Measurements from ENCODE around the gene B4GALT6. TPM values are rescaled to one million over a fixed set of nuclear protein-coding genes. Genes with fewer than 3 reads are reported as not detected.

B4GALT6 gene
- total RNA-seq, 2 donors from 2014 or later: 0.52 to 0.66 TPM

GRCh38 chr18:31626409-31626808 is 58.0 kb downstream of the B4GALT6 start:
- Histone ChIP-seq H3K9me3 (no peaks in the 10 kb centered on the region), H3K27ac (no peak overlapping the region), H3K27me3 (no peaks in the 10 kb centered on the region), H3K4me3 (no peak overlapping the region), H3K36me3 (replicated peaks in 1 of 2; ENCODE audit: insufficient read depth in 1 of 2, low read depth in 2 of 2) (no peaks in the 10 kb centered on the region), H3K4me1 (no peaks in the 10 kb centered on the region)
- ATAC-seq: no peak
- 91 to 98% methylated on average over 6 of the region's 6 CpGs for WGBS, 2 donors
- intact Hi-C loops (cut with DNase I): no loop called here
- TF ChIP-seq CTCF (IDR thresholded peaks at IDR 0.05) (peak in 1 of 7 experiments; percentile 9), POLR2A (IDR thresholded peaks at IDR 0.05) (no peak)
- DNase-seq: no peak

GRCh38 chr18:31624892-31625640 is 59.3 kb downstream of the B4GALT6 start:
- Histone ChIP-seq H3K36me3 (replicated peaks in 1 of 2; ENCODE audit: insufficient read depth in 1 of 2, low read depth in 2 of 2) (no peaks in the 10 kb centered on the region), H3K4me1 (no peaks in the 10 kb centered on the region), H3K4me3 (no peak overlapping the region), H3K9me3 (no peaks in the 10 kb centered on the region), H3K27ac (no peak overlapping the region), H3K27me3 (no peaks in the 10 kb centered on the region)
- 89% methylated on average over 13 of the region's 13 CpGs for WGBS, 2 donors
- intact Hi-C loops (cut with DNase I): no loop called here
- DNase-seq (no peak), ATAC-seq (no peak)
- TF ChIP-seq CTCF (IDR thresholded peaks at IDR 0.05): no peak
- no peak for TF ChIP-seq POLR2A (IDR thresholded peaks at IDR 0.05)

DNA sequence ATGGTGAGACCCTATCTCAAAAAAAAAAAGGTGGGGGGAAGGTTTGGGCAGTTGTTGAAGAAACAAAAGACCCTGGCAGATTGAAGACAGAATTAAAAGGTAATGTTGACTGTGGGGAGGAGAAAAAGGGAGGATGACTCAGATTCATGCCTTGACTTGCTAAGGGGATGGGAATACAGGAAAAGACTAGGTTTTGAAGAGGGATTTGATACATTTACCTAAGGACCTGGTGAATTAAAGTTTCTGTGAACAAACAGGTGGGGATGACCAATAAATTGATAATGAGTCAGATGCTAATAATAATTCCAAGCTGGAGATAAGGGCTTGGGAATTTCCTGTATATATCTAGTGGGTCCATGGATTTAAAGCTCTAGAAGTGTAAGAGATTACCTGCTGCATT is 65.1 kb downstream of the B4GALT6 start:
- DNase-seq (no peak), ATAC-seq (no peak)
- no peak overlapping the region for H3K27ac ChIP-seq
- no peaks in the 10 kb centered on the region for H3K36me3 ChIP-seq (replicated peaks in 1 of 2; ENCODE audit: insufficient read depth in 1 of 2, low read depth in 2 of 2)
- H3K4me1 ChIP-seq: no peaks in the 10 kb centered on the region
- no peaks in the 10 kb centered on the region for H3K9me3 ChIP-seq
- TF ChIP-seq POLR2A (IDR thresholded peaks at IDR 0.05) (no peak), CTCF (IDR thresholded peaks at IDR 0.05) (no peak)
- no peak overlapping the region for H3K4me3 ChIP-seq
- no peaks in the 10 kb centered on the region for H3K27me3 ChIP-seq
- intact Hi-C loops (cut with DNase I): no loop called here

- Histone ChIP-seq H3K4me3 (no peak overlapping the region), H3K27ac (no peak overlapping the region), H3K27me3 (no peaks in the 10 kb centered on the region), H3K4me1 (no peaks in the 10 kb centered on the region), H3K9me3 (no peaks in the 10 kb centered on the region), H3K36me3 (replicated peaks in 1 of 2; ENCODE audit: insufficient read depth in 1 of 2, low read depth in 2 of 2) (no peaks in the 10 kb centered on the region)
- DNase-seq (no peak), ATAC-seq (no peak)
- intact Hi-C loops (cut with DNase I): no loop called here
- no peak for TF ChIP-seq POLR2A (IDR thresholded peaks at IDR 0.05)
- TF ChIP-seq CTCF (IDR thresholded peaks at IDR 0.05): no peak
- WGBS, 2 donors: 90 to 91% methylated on average over 5 of the region's 5 CpGs
These were observed 65.6 kb downstream of the B4GALT6 start for GRCh38 chr18:31618801-31619200.

Measured in body of pancreas (tissue), 4 donors.